ENCODE measurements around the gene YJEFN3.

The YJEFN3 gene

GRCh38 chr19:19498255-19498991 lies 30.3 kb upstream of the YJEFN3 start:
- DNase-seq (ENCODE audit: low read depth) = no peak

- no peak for DNase-seq (ENCODE audit: low read depth)
Observed at GRCh38 chr19:19499272-19499995, 29.3 kb upstream of the YJEFN3 start.

GRCh38 chr19:19500975-19501644 lies 27.6 kb upstream of the YJEFN3 start:
- no peak for DNase-seq (ENCODE audit: low read depth)

- DNase-seq (ENCODE audit: low read depth) = no peak
Observed at GRCh38 chr19:19501798-19502197, 26.9 kb upstream of the YJEFN3 start.

- no peak for DNase-seq (ENCODE audit: low read depth)
Observed at GRCh38 chr19:19502281-19502680, 26.4 kb upstream of the YJEFN3 start.

- DNase-seq (ENCODE audit: low read depth) = no peak
Observed at GRCh38 chr19:19502808-19503602, 25.7 kb upstream of the YJEFN3 start.

- no peak for DNase-seq (ENCODE audit: low read depth)
Observed at GRCh38 chr19:19504754-19505668, 23.7 kb upstream of the YJEFN3 start.

GRCh38 chr19:19505669-19506326 lies 22.9 kb upstream of the YJEFN3 start:
- DNase-seq (ENCODE audit: low read depth) = no peak

GRCh38 chr19:19506592-19506991 lies 22.1 kb upstream of the YJEFN3 start:
- DNase-seq (ENCODE audit: low read depth) = no peak

- no peak for DNase-seq (ENCODE audit: low read depth)
Observed at GRCh38 chr19:19507354-19507753, 21.4 kb upstream of the YJEFN3 start.

- no peak for DNase-seq (ENCODE audit: low read depth)
Observed at GRCh38 chr19:19508217-19508616, 20.5 kb upstream of the YJEFN3 start.

GRCh38 chr19:19510432-19510831 lies 18.3 kb upstream of the YJEFN3 start:
- DNase-seq (ENCODE audit: low read depth) = no peak

- no peak for DNase-seq (ENCODE audit: low read depth)
Observed at GRCh38 chr19:19513682-19514081, 15.0 kb upstream of the YJEFN3 start.

- DNase-seq (ENCODE audit: low read depth) = peak; percentile 11
Observed at GRCh38 chr19:19514215-19514657, 14.5 kb upstream of the YJEFN3 start.

GRCh38 chr19:19514881-19515641 lies 13.7 kb upstream of the YJEFN3 start, which contains the start of gene TSSK6:
TSSK6 (minus strand) TSS chr19:19515548; CDS start chr19:19515427, 121 bp downstream.
- DNase-seq (ENCODE audit: low read depth) = no peak

GRCh38 chr19:19515642-19516519 lies 12.8 kb upstream of the YJEFN3 start, which contains the start of gene NDUFA13:
NDUFA13 (plus strand) TSS chr19:19516225; CDS start chr19:19516239, 14 bp downstream.
- DNase-seq (ENCODE audit: low read depth) = peak; percentile 48

GRCh38 chr19:19517235-19517619 lies 11.5 kb upstream of the YJEFN3 start:
- no peak for DNase-seq (ENCODE audit: low read depth)

- DNase-seq (ENCODE audit: low read depth) = no peak
Observed at GRCh38 chr19:19520989-19521388, 7.7 kb upstream of the YJEFN3 start.
